Bone marrow (tissue), 2 donors: ENCODE results near the gene SPATC1L.
"Not testable (repeated sequence)": the region's sequence is repeated elsewhere in the genome, so short reads cannot be mapped to it uniquely, and the experiment has no call there.

Source experiments
- DNase-seq, 2 donors: peaks; one replicate each; lab custom pipeline; 2025; lab: John Stamatoyannopoulos, UW

SPATC1L gene

DNA sequence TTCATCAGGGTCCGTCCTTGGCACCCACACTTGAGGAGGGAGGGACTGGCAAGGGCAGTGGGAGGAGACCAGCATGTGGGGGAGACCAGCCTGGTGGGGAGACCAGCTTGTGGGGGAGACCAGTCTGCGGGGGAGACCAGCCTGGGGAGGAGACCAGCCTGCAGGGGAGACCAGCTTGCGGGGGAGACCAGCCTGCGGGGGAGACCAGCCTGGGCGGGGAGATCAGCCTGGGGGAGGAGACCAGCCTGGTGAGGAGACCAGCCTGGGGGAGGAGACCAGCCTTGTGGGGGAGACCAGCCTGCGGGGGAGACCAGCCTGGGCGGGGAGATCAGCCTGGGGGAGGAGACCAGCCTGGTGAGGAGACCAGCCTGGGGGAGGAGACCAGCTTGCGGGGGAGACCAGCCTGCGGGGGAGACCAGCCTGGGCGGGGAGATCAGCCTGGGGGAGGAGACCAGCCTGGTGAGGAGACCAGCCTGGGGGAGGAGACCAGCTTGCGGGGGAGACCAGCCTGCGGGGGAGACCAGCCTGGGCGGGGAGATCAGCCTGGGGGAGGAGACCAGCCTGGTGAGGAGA is 836 bp downstream of the SPATC1L start:
- DNase-seq, result not testable (repeated sequence)

DNA sequence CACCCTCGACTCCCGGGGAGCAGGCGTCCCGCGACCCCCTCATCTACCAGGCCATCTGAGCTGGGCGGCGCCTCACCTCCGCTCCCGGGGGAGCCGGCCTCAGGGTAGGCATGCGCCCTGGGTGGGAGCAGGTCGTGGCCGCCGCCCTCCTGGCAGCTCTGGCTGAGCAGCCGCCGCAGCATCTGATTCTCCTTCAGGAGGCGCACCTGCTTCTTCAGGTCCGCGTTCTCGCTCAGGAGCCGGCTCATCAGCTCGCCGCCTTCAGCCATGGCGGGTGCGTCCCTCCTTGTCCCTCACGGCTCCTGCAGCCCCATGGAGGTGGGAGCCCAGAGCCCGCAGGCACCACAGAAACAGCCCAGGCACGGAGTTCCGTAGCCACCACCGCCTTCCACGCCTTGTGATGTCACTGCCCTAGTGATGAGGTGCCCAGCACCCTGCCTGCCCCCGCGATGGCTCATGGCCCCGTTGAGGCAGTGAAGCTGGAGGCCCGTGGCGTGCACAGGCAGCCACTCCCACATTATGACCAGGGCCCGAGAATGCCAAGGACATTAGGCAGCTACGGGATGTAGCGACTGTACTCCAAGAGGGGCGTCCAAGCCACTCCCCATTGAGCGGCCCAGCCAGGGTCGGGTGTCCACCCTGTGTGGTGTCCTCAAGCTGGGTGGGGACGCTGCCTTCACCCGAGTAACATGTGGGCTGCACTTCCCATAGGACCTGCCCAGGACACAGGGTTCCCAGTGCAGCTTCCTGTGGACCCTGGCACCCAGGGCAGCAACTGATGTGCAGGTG is 1.5 kb downstream of the SPATC1L start:
- no peak for DNase-seq

DNA sequence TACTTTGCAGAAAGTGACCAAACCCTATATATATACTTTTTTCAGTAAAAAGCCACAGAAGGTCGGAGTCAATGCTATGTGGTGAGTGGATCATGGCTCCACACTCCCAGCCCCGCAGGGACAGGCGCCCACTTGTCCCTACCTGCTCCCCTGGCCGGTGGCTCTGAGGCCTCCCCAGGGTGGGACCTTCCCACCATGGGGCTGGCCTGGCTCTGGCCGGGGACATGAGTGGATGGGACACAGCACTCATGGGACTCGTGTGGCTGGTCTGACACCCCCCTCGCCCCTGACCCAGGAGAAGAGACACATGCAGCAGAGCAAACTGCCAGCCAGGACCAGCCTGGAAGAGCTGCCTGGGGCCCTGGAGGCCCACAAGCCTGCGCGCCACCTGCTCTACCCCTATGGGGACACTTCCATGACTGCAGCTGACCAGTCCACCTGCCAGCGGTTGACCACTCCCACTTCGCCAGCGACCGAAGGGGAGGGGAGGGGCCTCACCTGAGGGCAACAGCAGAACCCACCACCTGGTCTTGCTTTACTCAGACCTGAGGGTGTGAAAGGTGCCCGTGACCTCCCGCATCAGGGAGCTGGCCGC is 2.2 kb downstream of the SPATC1L start:
- no peak for DNase-seq

GRCh38 chr21:46181436-46181835 is 2.8 kb downstream of the SPATC1L start:
- DNase-seq, result no peak

- DNase-seq, result no peak
These were observed 3.4 kb downstream of the SPATC1L start for GRCh38 chr21:46180778-46181391.

DNA sequence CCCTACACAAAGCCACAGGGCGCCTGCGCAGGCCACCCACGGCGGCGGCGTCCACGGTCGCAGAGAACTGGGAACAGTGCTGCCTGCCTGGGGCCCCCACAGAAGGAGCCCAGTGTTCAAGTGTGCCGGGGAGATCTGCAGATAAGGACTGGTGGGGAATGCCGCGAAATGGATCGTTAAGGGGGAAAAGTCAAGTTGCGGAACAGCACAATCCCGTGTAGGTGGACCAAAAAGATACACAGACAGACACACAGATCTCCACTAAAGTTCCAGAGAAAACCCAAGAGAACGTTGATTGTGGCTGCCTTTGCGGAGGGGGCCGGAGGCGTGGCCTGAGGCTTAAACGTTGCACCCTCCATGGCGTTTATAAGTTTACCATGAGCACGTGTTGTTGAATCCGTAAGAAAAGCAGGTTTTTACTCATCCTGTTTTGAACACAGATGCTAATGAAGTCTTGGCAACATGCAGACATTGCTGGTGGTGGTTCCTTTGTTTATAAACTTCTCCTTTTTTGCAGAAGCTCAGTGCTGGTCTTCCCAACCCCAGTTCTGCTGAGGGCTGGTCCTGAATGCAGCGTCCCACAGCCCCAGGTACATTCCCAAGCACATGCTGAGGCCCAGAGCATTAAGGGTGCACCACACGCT is 4.1 kb downstream of the SPATC1L start:
- DNase-seq, result no peak

- DNase-seq, result no peak
These were observed 4.6 kb downstream of the SPATC1L start for GRCh38 chr21:46179708-46180078.

GRCh38 chr21:46178961-46179360 is 5.3 kb downstream of the SPATC1L start:
- DNase-seq, result no peak

- not testable (repeated sequence) for DNase-seq
These were observed 7.7 kb downstream of the SPATC1L start for GRCh38 chr21:46176443-46177129.

DNA sequence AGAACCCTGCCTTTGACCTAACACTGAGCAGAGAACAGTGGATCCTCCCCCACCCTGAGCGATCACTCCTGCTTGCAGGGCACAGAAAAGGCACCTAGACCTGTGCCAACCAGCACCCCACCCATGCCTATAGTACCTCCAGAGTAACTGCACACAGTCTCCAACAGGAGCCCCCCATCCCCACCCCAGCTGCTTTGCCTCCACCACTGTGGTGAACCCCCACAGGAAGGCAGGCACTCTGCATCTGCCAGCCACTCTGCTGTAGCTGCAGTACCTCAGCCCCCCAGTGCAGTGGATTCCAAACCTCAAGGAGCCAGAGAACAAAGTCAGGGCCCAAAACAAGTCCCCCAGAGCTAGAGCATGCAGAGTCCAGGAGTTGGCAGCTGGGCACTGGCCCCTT is 10.7 kb downstream of the SPATC1L start:
- DNase-seq, result no peak

GRCh38 chr21:46172863-46173528 is 11.3 kb downstream of the SPATC1L start:
- DNase-seq, result no peak

- DNase-seq, result no peak
These were observed 12.0 kb downstream of the SPATC1L start for GRCh38 chr21:46171996-46172862.

DNA sequence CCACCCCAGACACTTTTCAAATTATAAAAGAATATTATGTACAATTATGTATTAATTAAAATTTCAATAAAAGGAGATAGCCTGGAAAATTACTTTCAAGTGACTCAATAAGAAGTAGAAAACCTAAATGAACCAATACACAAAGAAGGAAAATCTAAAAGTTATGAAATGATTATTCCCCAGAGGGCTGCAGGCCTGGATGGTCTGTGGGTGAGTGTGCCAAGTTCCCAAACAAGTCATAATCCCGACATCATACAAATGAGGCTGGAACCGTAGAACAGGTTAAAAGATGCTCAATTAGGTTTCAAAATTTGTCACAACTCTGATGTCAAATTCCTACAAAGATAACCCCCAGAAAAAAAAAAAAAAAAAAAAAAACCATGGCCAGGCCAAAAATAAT is 12.7 kb downstream of the SPATC1L start:
- DNase-seq, result no peak

DNA sequence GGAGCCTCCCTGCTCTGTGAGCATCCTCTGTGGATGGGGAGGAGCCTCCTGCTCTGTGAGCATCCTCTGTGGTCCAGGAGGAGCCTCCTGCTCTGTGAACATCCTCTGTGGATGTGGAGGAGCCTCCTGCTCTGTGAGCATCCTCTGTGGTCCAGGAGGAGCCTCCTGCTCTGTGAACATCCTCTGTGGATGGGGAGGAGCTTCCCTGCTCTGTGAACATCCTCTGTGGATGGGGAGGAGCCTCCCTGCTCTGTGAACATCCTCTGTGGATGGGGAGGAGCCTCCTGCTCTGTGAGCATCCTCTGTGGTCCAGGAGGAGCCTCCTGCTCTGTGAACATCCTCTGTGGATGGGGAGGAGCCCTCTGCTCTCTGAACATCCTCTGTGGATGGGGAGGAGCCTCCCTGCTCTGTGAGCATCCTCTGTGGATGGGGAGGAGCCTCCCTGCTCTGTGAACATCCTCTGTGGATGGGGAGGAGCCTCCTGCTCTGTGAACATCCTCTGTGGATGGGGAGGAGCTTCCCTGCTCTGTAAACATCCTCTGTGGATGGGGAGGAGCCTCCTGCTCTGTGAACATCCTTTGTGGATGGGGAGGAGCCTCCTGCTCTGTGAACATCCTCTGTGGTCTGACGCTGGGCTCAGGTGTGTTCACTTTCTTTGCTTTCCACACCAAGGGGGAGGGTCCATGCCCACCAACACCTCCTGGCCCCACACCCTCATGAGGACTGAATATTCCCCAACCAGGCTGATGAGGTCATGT is 13.6 kb downstream of the SPATC1L start:
- not testable (repeated sequence) for DNase-seq

- DNase-seq, result no peak
These were observed 15.4 kb downstream of the SPATC1L start for GRCh38 chr21:46168659-46169386.

GRCh38 chr21:46168238-46168637 is 16.0 kb downstream of the SPATC1L start:
- DNase-seq, result no peak

- DNase-seq, result no peak
These were observed 19.2 kb downstream of the SPATC1L start for GRCh38 chr21:46165098-46165497.

DNA sequence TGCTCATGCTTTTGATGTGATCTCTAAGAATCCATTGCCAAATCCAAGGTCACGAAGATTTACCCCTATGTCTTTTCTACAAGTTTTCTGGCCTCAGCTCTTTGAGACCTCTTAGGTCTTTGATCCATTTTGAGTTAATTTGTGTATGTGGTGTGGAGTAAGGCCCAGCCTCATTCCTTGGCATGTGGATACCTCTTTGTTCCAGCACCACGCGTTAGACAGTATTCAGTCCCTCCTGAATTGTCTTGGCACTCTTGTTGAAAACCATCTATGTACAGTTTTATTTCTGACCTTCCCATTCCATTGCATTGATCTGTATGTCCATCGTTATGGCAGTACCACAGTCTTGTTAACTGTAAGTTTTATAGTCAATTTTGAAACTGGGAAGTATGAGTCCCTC is 20.9 kb downstream of the SPATC1L start:
- DNase-seq, result no peak
